GM21717 (cell line): Measurements from ENCODE around the gene SLC26A6.
A peak's percentile ranks its signal among the peaks of the same experiment; 100 is the strongest.

ENCODE experiments used
- ATAC-seq: cut with Tn5 transposase; IDR thresholded peaks from one replicate; pipeline ENCODE4 v1.9.1; 2021; ENCODE audit warnings: mild to moderate bottlenecking, moderate library complexity; ENCODE audit not compliant: unreplicated experiment

SLC26A6 gene, protein sequence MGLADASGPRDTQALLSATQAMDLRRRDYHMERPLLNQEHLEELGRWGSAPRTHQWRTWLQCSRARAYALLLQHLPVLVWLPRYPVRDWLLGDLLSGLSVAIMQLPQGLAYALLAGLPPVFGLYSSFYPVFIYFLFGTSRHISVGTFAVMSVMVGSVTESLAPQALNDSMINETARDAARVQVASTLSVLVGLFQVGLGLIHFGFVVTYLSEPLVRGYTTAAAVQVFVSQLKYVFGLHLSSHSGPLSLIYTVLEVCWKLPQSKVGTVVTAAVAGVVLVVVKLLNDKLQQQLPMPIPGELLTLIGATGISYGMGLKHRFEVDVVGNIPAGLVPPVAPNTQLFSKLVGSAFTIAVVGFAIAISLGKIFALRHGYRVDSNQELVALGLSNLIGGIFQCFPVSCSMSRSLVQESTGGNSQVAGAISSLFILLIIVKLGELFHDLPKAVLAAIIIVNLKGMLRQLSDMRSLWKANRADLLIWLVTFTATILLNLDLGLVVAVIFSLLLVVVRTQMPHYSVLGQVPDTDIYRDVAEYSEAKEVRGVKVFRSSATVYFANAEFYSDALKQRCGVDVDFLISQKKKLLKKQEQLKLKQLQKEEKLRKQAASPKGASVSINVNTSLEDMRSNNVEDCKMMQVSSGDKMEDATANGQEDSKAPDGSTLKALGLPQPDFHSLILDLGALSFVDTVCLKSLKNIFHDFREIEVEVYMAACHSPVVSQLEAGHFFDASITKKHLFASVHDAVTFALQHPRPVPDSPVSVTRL

DNA sequence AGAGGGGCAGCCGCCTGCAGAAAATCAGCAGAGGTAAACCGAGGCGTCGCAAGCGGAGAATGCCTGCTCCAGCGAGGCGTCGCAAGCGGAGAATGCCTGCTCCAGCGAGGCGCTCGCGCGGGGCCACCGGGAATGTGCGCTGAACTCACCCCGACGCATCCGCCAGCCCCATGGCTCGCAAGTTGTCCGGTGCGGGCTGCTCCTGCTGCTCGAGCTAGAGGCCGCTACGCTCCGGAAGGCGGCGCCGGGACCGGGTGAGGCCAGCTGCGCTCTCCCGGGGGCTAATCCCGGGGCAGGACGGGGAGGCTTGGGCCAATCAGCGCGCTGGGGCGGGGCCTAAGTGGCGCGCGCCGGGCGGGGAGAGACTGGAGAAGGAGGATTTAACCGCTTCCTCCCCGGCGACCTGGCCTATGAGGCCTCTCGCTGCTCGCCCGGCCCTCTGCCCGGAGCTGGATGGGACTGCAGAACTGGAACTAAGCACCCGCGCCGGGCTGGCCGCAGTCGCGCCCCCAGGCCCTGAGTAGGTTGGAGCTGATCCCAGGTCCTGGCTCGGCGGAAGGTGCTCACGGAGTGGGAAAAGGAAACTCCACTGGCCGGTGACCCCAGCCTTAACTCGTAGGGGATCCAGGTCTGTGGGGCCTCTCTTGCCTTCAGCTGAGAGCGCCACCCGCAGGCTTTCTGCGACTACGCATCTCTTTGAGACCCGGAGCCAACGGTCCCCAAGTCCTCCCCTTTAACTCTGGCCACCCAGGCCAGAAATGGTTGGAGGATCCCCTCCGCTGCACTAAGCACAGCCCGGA is at the start of gene SLC26A6:
SLC26A6 (minus strand) TSS at position 240 of the 800 bp plus-strand sequence; CDS start at position 172, 68 bp downstream.
- ATAC-seq = peak; percentile 84

DNA sequence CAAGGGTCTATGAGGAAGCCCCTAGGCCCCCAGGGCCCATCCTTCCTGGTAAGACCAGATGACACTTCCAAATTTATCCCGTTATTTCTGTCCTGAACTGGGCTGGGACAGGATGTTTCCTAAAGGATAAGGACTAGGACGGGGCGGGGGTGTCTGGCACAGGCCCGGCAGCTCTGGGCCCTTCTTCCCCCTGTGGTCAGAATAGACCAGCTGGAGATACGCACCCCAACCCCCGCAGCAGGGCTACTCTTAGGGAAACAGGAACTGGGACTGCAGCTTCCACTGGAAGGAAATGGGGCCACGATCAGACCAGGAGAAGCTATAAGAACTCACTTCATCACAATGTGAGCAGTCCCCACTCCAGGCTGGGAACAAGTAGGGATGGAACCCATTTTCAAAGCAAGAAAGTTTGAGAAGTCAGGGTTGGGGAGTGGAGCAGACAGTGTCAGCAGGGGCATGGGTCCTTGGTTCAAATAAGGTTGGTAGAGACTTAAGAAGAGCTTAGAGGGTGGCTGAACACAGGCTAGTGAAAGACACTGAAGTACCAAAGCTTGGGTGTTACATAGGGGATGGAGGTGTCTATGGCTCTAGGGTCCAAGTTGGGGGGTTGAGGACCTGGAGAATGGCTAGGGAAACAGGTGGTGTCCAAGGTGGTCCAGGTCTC is 49.4 kb upstream of the SLC26A6 start:
- ATAC-seq = no peak

DNA sequence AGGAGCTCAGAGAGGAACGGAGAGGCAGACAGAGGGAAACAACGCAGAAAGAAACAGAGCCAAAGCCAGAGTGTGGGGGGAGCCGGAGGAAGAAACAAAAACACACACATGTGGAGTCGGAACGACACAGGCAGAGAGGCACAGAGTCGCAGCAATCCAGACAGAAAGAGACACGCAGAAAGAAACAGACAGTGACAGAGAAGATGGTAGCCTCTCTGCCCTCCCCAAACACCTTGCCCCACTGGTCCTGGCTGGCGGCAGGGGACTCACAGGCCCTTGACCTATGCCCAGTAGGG is 48.7 kb upstream of the SLC26A6 start:
- ATAC-seq = no peak

DNA sequence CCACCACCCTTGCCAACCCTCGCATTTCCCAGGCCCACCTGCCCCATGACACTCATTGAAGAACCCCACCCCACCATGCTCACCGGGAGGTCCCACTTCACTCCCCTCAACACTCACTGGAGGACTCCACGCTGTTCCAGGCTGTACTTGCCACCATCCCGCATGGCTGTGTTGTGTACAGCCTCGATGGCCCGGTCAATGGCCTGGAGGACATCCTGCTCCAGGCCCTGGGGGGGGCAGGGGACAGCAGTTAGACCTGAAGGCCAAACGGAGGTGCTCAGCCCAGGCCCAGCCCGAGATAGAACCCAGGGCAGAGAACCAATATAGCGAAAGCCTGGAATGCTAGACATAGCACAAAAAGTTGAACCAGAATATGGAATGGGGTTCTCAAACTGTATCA is 47.5 kb upstream of the SLC26A6 start:
- no peak for ATAC-seq

DNA sequence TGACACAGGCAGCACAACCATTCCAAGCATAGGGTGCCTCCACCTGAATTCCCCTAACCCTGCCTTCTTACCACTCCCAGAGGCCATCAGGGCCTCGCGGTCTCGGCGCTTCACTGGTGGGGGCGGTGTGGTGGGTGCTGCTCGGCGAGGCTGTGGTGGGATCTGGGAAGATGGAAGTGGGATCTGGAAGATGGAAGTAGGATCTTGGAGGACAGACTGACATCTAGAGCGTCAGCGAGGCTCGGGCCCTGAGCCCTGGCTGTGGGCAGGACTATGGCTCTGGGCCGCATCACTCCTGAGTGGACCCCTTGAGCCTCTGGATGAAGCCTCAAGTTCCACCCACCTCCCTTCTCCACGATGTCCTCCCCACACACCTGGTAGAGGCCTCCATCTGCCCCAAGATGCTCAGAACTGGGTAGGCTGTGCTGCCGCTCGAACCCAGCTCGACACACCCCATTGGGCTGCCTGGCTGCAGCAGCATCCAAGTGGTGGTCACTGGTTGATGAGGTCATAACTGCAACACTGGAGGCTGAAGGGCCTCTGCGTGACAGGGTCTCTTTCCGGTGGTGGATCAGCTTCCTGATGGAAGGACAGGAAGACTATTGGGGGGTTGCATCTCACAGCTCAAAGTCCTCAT is 46.8 kb upstream of the SLC26A6 start:
- ATAC-seq = no peak

DNA sequence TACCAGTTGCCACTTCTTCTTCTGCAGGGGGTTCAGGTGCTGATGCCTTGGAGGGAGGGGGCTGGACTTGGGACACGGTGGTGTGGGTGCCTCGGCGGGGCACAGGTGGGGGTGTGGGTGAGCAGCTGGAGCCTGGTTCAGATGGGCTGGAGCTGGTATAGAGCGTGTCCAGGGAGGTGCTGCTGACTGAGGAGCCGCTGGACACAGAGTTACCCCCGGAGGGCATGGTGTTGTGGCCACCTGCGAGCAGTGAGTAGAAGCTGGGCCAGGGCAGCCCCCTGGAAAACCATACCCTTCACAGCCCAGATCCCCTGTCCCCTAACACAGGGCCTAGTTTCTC is 46.2 kb upstream of the SLC26A6 start:
- no peak for ATAC-seq

DNA sequence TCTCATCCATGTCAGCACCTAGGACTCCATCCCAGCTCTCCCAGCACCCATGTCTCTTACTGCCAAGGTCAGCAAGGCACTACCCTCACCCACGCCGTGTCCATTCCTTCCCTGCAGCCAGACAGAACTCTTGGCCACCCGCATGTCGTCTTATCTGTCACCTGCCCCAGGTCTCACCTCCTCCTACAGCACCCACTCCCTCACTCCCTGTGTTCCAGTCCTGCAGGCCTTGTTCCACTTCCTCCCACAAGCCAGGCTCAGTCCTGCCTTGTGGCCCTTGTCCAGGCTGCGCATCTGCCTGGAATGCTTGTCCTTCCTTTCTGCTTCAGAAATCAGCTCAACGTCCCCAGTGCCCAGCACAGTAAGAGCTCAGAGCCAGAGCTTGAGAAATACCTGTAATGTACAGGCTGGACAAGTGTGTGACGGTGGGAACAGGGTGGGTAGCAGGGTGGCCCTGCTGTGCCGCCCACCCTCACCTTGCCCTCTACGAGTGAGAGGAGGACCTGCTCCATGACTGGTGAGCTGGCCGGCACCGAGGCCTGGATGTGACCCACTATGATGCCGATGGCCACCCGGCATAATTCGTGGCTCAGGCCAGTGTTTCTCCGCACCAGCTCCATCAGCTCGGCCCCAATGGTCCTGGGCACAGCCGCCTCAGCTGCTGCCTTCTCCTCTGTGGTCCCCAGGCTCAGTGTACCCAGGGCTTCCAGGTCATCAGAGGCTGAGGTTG is 45.7 kb upstream of the SLC26A6 start:
- ATAC-seq = no peak

DNA sequence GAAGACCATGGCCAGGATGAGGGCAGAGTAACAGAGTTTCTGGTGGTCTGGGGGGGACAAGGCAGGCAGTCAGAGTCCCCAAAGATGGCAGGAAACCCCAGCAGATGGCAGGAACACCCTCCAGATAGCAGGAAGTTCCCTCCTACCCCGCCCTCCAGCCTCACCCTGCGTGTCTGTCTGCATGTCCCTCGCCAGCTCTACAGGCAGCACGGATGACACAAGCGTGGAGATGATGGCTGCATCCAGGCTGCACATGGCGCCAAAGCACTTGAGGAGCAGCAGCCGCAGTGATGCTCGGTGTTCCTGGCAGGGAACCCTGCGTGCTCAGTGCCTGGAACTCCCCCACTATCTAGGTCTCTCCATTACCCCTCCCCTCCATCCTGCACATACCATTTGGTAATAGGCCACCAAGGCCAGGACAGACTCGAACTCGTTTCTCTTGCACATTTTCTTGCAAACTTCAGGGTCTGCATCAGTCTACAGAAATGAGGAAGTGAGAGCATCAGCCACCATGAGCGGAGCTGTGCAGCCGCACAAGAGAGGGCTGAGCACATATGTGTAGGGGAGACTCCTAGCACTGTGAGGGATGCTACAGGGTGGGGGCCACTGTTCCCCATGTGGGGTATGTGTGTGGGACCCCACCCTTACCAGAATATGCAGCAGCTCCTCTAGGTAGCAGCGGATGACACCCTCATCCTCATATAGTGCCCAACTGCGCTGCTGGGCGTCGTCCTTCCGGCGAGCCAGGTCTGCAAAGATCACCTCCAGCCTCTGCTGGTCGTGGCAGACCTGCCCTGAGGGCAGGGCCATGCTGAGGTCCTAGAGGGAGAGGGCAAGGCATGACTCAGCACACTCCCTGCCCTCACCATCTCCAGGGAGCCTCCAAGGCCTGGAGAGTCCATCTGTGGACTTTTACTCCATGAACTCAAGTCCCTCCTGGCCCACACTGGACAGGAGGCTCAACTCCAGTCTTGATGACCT is 44.4 kb upstream of the SLC26A6 start:
- ATAC-seq = no peak

DNA sequence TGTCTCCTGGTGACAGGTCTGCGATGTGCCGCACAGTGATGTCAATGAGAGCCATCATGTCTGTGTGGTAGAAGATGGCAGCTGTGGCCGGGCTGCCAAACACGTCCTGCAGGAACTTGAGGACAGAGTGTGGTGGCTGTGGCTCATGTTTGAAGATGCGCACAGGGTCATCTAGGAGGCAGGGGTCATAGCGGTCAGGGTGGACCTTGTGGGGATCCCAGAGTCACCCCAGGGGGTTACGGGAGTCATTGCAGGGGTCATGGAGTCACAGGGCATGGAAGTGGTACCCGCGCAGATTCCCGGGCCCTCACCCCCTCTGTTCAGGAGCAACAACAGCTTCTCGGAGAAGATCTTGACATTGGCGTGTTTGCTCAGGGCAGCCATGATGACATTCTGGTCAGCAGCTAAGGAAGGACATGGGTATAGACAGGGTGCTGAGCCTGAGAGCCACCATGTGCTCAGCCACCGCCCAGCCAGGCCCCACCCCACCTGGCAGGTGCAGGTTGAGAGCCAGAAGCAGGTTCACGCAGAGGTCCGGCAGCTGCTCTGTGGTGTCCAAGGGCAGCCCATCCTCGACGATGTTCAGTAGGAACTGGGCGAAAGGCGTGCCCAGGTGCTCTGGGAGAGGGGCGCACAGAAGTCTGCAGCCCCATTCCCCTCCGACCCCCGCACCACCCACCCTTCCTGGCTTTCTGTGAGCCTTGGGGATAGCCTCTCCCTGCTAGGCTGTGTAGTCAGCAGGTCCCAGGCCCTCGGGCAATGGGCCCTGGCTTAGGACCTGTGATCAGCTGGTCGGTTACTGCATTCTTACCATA is 43.5 kb upstream of the SLC26A6 start:
- no peak for ATAC-seq

DNA sequence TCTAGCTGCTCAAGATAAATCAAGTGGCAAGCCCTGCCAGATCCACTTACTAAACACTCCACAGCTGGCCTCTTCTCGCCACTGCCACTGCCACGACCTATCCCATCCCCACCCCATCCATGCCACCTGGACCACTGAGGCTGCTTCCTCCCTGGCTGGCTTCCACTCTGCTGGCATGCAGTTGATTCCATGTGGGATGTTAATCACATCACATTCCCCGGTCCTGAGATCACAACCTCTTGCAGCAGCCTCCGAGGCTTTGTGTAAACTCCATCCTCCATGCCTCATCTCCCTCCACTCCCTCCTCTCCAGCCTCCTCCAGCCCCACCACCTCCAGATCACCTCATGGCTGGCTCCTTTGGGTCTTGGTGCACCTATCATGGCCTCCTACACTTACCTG is 42.8 kb upstream of the SLC26A6 start:
- no peak for ATAC-seq

DNA sequence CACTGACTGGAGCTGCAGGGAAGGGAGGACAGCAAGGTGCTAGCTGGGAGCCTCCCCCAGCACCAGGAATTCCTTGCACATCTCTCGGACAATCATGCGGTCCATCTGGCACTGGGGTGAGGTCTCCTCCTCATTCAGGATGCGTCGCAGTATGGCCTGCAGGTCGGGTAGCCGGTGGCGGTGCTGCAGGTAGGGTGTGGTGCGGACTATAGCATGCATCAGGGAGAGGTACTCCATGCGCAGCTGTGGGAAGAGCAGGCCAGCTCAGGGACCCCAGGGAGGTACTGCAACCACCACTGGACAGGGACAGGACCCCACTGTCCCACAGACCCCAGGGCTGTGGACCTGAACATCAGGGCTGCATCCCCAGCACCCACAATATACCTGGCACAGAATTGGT is 39.2 kb upstream of the SLC26A6 start:
- ATAC-seq = no peak

DNA sequence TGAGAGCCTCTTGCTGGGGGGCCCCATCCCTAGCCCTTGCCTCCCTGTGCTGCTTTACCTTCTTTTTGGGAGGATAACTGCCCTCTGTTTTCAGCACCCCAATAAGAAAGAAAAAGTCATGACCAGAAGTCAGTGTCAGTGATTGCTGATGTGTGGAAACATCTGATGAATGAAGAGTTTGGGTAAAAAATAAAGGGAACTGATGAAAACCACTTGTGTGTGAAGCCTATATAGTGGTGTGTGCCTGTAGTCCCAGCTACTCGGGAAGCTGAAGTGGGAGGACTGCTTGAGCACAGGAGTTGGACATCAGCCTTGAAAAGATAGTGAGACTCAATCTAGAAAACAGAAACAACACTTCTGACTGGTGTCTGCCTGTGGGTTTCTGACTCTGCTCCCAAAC is 37.3 kb upstream of the SLC26A6 start:
- no peak for ATAC-seq

DNA sequence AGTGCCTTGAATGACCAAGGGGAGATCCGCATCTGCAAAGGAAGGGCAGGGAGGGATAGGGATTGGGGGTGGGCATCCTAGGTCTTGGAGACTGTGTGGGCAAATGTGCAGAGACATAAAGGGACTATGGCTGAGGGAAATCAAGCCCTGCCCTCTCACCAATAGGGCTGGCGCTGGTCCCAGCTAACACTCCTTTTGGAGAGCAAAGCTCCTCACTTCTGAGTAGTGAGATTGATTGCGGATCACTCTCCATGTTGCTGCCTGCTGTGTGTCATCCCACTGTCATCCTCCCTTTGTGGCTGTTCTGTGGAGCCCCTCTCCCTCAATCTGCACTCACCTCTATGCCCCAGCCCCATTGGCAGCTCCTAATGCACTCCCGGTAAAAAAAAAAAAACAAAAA is 29.7 kb upstream of the SLC26A6 start:
- no peak for ATAC-seq

DNA sequence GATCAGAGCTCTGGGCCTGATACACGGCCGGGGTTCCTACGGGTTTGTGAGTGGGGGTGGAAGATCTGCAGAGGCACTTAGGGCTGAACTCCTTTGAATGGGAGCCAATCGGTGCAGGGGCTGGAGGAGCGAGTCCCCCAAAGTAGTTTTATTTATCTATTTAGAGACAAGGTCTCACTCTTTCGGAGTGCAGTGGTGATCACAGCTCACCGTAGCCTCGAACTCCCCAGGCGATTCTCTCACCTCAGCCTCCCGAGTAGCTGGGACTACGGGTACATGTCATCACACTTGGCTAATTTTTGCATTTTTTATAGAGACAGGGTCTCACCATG is 29.0 kb upstream of the SLC26A6 start:
- no peak for ATAC-seq

DNA sequence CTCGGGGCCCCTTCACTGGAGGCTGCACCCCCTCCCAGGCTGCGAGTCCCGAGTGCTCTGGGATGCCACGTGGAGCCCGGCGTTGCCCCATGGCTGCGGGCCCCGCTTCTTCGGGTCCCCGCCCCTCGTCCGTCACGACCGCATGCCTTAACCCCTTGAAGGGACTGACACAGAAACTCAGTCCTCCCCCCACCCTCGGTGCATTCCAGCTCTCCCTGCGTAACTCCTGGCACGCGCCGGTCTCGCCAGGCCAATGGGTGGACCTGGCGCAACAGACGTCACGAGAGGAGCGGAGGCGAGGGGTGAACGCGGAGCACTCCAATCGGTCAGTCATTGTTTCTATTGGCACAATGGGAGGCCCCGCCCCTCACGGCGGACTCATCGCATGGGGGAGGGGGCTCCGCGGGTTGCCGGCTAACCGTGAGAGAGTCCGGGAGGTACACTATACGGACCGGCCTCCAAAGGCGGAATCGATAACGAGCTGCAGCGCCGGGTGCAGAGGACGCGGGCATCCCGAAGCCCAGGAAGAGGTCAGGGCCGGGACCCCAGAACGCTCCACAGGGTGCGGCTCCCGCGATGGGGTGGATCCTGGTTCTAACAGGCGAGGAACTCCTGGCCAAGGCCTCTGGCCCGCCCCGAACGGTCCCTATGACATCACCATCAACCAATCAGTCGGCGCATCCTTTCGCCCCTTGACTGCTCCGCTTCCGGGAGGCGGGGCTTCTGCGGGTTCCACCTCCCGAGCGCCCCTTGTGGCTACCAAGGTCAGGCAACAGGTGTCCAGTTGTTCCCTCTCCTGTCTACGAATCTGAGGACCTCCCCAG is 28.4 kb upstream of the SLC26A6 start:
- ATAC-seq = peak; percentile 78

DNA sequence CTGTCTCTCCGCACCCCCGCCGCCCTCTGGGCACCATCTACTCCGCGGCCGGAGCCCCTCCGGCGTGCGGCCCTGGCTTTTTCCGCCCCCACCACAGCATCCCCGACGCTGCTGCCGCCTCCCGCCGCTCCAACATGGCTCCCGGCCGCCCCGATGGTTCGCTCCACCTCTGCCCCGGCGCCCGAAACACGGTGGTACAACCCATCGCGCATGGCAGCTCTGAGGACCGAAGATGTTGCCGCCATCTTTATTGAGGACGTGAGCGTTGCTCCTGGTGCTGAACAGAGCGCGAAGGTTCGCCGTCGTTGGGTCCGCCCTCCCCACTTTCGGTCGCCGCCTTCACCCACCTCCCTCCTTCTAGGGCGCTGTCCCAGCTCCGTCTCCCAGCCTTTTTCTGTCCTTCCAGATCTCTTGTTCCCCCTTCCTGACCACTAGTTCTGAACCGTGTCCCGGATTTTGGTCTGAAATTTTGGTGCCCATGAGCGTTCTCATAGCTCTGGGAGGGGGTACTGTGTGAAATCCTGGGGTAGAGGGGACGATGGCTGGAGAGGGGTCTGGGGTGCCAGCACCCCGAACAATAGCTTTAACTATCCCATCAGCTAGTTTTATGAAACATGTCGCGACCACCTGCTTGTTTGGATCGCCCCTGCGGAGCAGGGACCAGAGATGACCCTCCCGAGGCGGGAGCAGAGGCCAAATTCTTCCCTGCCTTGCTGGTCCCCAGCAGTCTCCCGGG is 27.7 kb upstream of the SLC26A6 start, which contains the start of gene CELSR3:
CELSR3 (minus strand) TSS at position 134 of the 736 bp plus-strand sequence. CDS start 252 bp downstream, outside the sequence.
- no peak for ATAC-seq
